GM12801 (cell line): Measurements from ENCODE around the gene POLR2B.

Experiments
- TF ChIP-seq, protein P1 (sequence below): IDR thresholded peaks from one replicate; pipeline ENCODE4 v1.5.1; 2011; ENCODE audit warnings: control low read depth; ENCODE audit not compliant: insufficient read length; ENCODE audit errors: extremely low read depth

The POLR2B gene

DNA sequence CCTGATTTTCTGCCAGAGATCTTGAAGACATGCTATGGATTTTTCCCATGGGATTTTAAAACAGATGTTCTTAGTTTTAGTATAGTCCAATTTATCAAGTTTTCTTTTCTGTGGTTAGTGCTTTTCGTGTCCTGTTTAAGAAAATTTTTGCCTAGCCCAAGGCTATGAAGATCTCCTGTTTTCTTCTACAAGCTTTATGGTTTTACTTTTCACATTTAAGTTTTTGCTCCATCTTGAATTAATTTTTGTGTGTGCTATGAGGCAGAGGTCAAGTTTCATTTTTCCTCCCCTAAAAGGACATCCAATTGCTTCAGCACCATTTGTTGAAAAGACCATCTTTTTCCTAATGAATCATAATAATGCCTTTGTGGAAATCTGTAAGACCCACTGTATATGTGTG is 65.6 kb downstream of the POLR2B start:
- TF ChIP-seq, protein P1, sequence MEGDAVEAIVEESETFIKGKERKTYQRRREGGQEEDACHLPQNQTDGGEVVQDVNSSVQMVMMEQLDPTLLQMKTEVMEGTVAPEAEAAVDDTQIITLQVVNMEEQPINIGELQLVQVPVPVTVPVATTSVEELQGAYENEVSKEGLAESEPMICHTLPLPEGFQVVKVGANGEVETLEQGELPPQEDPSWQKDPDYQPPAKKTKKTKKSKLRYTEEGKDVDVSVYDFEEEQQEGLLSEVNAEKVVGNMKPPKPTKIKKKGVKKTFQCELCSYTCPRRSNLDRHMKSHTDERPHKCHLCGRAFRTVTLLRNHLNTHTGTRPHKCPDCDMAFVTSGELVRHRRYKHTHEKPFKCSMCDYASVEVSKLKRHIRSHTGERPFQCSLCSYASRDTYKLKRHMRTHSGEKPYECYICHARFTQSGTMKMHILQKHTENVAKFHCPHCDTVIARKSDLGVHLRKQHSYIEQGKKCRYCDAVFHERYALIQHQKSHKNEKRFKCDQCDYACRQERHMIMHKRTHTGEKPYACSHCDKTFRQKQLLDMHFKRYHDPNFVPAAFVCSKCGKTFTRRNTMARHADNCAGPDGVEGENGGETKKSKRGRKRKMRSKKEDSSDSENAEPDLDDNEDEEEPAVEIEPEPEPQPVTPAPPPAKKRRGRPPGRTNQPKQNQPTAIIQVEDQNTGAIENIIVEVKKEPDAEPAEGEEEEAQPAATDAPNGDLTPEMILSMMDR = no peak

DNA sequence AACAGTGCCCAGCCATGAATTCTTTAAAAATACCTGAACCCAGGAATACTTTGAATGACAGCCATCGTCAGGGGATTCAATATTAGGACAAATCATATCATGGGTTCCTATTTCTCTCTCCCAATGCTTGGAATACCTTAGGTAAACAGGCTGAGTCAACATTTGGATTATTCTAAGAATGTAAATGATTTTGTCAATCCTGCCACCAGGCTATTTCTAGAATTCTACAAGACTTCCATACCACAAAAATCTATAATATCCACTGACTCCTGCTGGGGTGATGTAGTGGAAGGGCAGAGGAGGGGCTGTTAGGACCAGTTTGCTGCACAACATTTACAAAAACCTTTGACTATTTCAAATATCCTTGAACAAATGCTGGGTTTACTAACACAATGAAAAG is 66.3 kb downstream of the POLR2B start:
- TF ChIP-seq, protein P1 = no peak

DNA sequence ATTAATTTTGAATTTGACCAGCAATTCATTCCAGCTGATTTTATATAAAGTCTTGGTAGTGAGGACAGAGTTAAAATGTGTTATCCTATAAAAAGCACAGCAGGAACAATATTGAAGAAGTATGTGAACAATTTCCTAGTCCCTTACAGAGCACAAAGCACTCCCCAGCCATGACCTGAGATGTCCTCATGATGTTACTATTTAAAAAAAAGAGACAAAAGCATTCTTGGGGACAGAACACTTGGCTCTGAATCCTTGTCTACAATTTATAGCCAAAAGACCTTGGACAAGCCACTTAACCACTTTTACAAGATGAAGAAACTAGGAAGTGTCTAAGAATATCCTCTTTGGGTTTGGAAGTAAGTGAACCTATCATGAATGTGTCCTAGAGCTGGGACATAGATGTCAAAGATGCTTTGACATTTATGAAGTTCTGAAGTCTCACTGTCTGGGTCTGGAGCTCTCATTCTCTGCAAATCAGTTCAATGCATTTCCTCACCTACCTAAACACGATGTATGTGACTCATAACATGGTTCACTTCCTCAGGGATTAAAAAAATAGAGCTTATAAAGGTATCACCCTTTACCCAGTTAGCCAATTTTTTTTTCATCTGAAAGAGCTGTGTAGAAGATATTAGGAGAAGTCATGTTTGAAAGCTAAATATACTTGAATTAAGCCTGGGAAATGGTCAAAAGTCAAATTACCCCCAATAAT is 70.1 kb downstream of the POLR2B start:
- TF ChIP-seq, protein P1 = no peak

DNA sequence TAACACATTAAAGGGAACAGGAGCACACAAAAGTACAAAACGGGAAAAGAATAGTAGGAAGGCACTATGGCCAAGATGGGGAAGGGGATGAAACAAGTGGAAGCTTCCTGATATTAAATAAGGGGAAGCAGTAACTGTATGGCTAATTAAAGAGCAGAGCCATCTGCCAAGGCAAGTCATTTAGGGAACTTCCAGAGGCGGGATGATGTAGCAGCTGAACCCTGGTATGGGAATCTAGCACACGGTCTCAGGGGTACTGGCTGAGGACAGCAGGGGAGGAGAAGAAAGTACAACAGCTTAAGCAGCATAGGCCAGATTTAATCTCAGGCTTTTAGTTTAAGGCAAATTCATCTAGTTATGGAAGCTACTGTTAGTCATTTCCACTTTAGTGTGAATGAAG is 72.4 kb downstream of the POLR2B start:
- TF ChIP-seq, protein P1 = no peak

DNA sequence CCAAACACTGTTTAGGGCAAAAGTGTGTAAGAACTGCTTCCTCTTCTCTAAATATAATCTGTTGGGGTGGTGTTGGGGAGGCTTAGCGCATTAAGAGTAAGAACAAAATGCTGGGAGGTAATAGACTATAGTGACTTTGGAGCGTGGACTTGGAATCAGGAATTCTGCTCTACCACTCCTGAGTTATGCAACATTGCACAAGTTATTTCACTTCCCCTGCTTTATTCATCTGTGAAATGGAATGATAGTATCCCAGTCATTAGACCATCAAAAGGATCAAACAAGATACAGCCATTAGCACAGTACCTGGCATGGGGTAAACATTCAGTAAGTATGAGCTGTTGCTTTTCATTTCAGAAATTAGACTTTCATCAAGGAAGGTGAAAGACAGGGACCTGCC is 72.8 kb downstream of the POLR2B start:
- TF ChIP-seq, protein P1 = no peak

DNA sequence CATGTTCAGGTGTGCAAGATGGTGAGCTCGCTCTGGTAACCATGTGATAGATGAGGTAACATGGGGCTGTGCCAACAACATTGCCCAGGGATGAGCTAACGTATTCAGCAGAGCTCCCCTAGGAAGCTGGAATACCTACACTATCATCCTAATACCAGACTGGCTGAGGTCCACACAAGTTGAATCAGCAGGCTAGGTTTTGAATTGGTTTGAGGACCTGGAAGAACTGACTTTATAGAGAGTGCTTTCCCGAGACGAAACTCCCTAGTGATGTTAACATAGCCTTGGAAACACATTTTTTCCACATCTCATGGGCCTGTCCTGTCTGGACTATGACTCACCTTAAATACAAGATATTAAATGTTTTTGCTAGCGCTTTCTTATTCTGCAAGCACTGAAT is 74.8 kb downstream of the POLR2B start:
- TF ChIP-seq, protein P1 = no peak

DNA sequence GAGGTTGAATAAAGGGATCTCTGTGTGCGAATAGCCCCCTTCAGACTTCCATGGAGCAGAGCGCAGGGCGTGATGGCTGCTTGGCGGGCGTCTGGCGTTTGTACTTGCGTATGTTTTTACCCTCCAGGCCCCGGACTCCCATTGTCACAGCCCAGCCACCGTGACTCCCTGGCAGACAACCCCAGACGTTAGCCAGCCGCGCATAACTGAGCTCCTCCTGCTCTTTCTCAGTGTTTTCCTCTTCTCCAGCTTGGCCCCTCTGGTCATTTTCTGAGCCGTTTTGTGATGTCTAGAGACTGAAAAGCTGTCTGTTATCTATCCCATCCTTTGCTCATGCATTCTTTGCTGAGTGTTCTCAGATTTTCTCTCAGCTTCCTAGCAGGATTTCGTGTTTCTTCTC is 77.2 kb downstream of the POLR2B start:
- TF ChIP-seq, protein P1 = no peak
